Suprapubic skin (tissue), 4 donors: Measurements from ENCODE around the gene ALAS1. TPM values are rescaled to one million over a fixed set of nuclear protein-coding genes. Genes with fewer than 3 reads are reported as not detected.
A peak's percentile ranks its signal among the peaks of the same experiment; 100 is the strongest.

ENCODE experiments used
- DNase-seq, 2 donors: peaks; one replicate each; pipeline ENCODE4 v3.0.0-alpha.2; 2019; ENCODE audit warnings: low spot score in 2 of 2
- H3K27ac ChIP-seq: fragments of 200-600 bp; sonication (generic); one replicate; pipeline ENCODE4 v1.5.1; 2019
- H3K27me3 ChIP-seq: fragments of 200-600 bp; sonication (generic); one replicate; pipeline ENCODE4 v1.5.1; 2019
- H3K36me3 ChIP-seq: fragments of 200-600 bp; sonication (generic); one replicate; pipeline ENCODE4 v1.5.1; 2019
- H3K4me1 ChIP-seq: fragments of 200-600 bp; sonication (generic); one replicate; pipeline ENCODE4 v1.5.1; 2019
- H3K4me3 ChIP-seq: fragments of 200-600 bp; sonication (generic); one replicate; pipeline ENCODE4 v1.5.1; 2019; ENCODE audit warnings: mild to moderate bottlenecking
- H3K9me3 ChIP-seq: fragments of 200-600 bp; sonication (generic); one replicate; pipeline ENCODE4 v1.5.1; 2019
- EP300 ChIP-seq: sonication (generic); formaldehyde crosslinking; IDR thresholded peaks from one replicate; pipeline ENCODE4 v1.6.1; 2017; ENCODE audit warnings: antibody characterized with exemption
- POLR2A ChIP-seq, 2 donors: fragments of 450-650 bp; IDR thresholded peaks; one replicate each; pipeline ENCODE4 v1.6.1; 2017; ENCODE audit warnings: antibody characterized with exemption in 2 of 2, mild to moderate bottlenecking in 2 of 2, moderate library complexity in 2 of 2
- POLR2AphosphoS5 ChIP-seq, 3 donors: sonication (generic); formaldehyde crosslinking; IDR thresholded peaks; one replicate each; pipeline ENCODE4 v1.6.1; 2017; ENCODE audit warnings: antibody characterized with exemption in 3 of 3
- WGBS: methylation state at CpG from one replicate; pipeline ENCODE4 v1.1.5; 2018; 5-methylcytosine and 5-hydroxymethylcytosine counted together
- total RNA-seq, 4 donors: library from RNA; depleted of rRNA; stranded (reverse); fragments of >200 nt; gene quantifications; one replicate each; pipeline ENCODE4 v1.1.0, GENCODE V29; 2016
- TF ChIP-seq, protein P1 (sequence below), 2 donors: fragments of 200-600 bp in 1 of 2; fragments of 450-650 bp in 1 of 2; sonication (generic) in 1 of 2; IDR thresholded peaks; one replicate each; pipeline ENCODE4 v1.5.1; 2016 to 2019; ENCODE audit warnings: antibody characterized with exemption in 2 of 2, mild to moderate bottlenecking in 1 of 2, moderate library complexity in 1 of 2

The ALAS1 gene
- total RNA-seq, 4 donors from 2014 or later: 28.8 to 54.4 (median 31.9) TPM

DNA sequence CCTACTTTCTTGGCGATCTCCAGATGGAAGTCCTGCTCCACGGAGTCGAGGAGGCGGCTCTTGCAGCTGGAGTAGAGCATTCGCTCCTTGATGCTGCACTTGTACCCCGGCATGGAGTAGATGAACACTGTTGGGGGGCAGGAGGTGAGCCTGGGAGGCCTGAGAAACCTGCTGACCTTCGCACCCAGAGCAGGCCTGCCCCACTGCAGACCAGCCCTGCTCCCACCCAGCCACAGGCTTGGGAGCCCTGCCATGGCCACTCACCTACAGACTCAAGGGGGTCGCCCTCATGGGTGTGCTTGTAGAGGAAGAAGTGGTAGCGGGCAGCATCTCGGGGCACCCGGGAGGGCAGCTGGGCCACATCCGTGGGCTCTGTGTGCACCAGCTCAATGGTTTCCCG lies 31.7 kb downstream of the ALAS1 start:
- H3K4me3 ChIP-seq: no peak overlapping the region
- no peak overlapping the region for H3K27ac ChIP-seq
- no peak for TF ChIP-seq POLR2A (IDR thresholded peaks at IDR 0.05)
- TF ChIP-seq EP300: no peak
- no peak for TF ChIP-seq POLR2AphosphoS5 (IDR thresholded peaks at IDR 0.05)
- TF ChIP-seq, protein P1, sequence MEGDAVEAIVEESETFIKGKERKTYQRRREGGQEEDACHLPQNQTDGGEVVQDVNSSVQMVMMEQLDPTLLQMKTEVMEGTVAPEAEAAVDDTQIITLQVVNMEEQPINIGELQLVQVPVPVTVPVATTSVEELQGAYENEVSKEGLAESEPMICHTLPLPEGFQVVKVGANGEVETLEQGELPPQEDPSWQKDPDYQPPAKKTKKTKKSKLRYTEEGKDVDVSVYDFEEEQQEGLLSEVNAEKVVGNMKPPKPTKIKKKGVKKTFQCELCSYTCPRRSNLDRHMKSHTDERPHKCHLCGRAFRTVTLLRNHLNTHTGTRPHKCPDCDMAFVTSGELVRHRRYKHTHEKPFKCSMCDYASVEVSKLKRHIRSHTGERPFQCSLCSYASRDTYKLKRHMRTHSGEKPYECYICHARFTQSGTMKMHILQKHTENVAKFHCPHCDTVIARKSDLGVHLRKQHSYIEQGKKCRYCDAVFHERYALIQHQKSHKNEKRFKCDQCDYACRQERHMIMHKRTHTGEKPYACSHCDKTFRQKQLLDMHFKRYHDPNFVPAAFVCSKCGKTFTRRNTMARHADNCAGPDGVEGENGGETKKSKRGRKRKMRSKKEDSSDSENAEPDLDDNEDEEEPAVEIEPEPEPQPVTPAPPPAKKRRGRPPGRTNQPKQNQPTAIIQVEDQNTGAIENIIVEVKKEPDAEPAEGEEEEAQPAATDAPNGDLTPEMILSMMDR (IDR thresholded peaks at IDR 0.05): no peak
- 98% methylated on average over 10 of the region's 13 CpGs for WGBS
- DNase-seq: no peak
- H3K4me1 ChIP-seq: peaks cover 4% of the 10 kb centered on the region
- H3K27me3 ChIP-seq: no peaks in the 10 kb centered on the region
- H3K9me3 ChIP-seq: no peaks in the 10 kb centered on the region
- H3K36me3 ChIP-seq: peaks cover 62% of the 10 kb centered on the region

DNA sequence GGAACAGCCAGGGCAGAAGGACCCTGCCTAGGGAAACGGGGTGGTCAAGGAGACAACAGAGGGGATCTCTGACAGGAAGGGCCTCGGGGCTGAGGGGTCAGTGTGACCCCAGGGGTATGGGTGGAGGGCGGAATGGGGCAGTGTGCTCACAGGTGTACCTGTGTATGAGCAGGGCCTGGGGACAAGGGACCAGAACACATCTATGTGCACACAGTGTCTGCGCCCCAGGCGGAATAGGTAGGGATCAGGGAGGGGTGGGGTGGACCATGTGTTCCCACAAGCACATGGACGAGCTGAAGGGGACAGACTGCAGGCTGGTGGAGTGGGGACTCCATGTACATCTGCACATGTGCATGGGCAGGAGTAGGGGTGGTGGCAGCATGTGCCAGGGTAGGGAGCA lies 32.5 kb downstream of the ALAS1 start:
- H3K36me3 ChIP-seq: peaks cover 64% of the 10 kb centered on the region
- H3K27ac ChIP-seq: no peak overlapping the region
- DNase-seq: no peak
- no peaks in the 10 kb centered on the region for H3K27me3 ChIP-seq
- peaks cover 4% of the 10 kb centered on the region for H3K4me1 ChIP-seq
- no peaks in the 10 kb centered on the region for H3K9me3 ChIP-seq
- no peak overlapping the region for H3K4me3 ChIP-seq
- TF ChIP-seq POLR2AphosphoS5 (IDR thresholded peaks at IDR 0.05): no peak
- no peak for TF ChIP-seq EP300
- TF ChIP-seq POLR2A (IDR thresholded peaks at IDR 0.05): no peak
- TF ChIP-seq, protein P1 (IDR thresholded peaks at IDR 0.05): no peak
- WGBS: 91% methylated on average over 6 of the region's 6 CpGs

DNA sequence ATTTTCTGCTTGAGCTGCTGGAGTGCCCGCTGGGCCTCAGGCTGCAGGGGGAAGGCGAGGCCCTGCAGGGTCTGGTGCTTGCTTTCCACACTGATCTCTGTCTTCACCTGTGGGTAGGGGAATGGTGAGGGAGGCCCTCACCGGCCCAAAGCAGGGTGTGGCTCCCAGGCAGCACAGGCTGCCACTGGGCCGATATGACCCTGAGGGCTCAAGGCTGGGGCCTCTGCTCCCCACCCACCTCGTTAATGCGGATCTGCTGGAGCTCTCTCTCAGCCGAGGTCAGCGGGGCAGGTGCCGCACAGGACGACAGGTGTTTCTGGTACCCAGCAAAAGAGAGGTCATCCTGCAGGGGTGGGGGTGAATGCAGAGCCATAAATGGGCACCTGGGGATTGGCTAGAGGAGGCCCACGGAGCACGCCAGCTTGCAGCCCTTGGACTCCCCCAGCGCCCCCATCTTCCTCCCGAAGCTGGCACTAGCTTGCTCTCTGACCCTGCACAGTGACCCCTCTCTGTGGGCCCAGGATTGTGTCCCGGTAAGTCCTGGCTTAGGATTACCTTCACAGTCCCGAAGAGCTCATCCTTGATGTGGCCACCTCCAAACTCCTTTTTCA lies 33.0 kb downstream of the ALAS1 start:
- Histone ChIP-seq H3K4me3 (no peak overlapping the region), H3K27me3 (no peaks in the 10 kb centered on the region), H3K4me1 (peaks cover 9% of the 10 kb centered on the region), H3K27ac (no peak overlapping the region), H3K9me3 (no peaks in the 10 kb centered on the region), H3K36me3 (peaks cover 64% of the 10 kb centered on the region)
- TF ChIP-seq POLR2A (IDR thresholded peaks at IDR 0.05): no peak
- no peak for TF ChIP-seq EP300
- TF ChIP-seq, protein P1 (IDR thresholded peaks at IDR 0.05): no peak
- TF ChIP-seq POLR2AphosphoS5 (IDR thresholded peaks at IDR 0.05): no peak
- DNase-seq: no peak
- 90% methylated on average over 5 of the region's 16 CpGs for WGBS

DNA sequence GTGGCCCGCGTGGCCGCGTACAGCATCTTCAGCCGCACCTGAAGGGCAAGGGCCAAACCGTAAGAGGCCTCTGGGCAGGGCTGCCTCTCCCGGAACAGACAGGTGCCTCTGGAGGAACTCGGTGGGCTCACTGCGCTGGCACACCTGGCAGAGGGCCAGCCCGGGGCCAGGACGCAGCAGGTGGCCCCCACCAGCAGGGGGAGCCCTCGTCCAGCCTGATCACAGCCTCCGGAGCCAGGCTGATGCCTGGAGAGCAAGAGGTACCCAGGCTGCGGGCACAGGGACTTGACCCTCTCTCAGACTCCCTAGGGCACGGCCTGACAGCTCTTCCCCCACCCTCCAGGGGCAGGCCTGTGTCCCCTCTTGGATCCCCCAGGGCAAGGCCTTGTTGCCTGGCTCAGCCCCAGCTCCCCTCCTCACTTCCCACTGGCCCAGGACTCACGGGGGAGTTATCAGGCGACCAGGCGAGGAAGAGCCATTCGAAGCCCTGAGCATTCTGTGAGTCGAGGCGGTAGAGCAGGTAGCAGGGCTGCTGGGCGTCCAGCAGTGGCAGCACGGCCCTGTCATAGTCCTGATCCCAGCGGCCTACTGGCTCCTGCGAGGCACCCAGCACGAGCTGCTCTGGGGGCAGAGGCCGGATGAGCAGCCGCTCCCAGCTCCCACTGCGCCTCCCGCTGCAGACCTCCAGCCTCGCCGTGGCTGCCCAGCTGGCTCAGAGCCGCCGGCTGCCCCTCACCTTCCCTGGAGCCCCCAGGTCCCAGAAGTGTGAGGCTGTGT lies 33.7 kb downstream of the ALAS1 start:
- WGBS: 79% methylated on average over 11 of the region's 34 CpGs
- no peak for TF ChIP-seq POLR2A (IDR thresholded peaks at IDR 0.05)
- TF ChIP-seq EP300: no peak
- TF ChIP-seq, protein P1 (IDR thresholded peaks at IDR 0.05): peak; percentile 86
- peak in 1 of 3 donors; percentile 12 for TF ChIP-seq POLR2AphosphoS5 (IDR thresholded peaks at IDR 0.05)
- Histone ChIP-seq H3K36me3 (peaks cover 64% of the 10 kb centered on the region), H3K4me1 (peaks cover 16% of the 10 kb centered on the region), H3K27me3 (no peaks in the 10 kb centered on the region), H3K27ac (no peak overlapping the region), H3K4me3 (no peak overlapping the region), H3K9me3 (no peaks in the 10 kb centered on the region)
- no peak for DNase-seq

DNA sequence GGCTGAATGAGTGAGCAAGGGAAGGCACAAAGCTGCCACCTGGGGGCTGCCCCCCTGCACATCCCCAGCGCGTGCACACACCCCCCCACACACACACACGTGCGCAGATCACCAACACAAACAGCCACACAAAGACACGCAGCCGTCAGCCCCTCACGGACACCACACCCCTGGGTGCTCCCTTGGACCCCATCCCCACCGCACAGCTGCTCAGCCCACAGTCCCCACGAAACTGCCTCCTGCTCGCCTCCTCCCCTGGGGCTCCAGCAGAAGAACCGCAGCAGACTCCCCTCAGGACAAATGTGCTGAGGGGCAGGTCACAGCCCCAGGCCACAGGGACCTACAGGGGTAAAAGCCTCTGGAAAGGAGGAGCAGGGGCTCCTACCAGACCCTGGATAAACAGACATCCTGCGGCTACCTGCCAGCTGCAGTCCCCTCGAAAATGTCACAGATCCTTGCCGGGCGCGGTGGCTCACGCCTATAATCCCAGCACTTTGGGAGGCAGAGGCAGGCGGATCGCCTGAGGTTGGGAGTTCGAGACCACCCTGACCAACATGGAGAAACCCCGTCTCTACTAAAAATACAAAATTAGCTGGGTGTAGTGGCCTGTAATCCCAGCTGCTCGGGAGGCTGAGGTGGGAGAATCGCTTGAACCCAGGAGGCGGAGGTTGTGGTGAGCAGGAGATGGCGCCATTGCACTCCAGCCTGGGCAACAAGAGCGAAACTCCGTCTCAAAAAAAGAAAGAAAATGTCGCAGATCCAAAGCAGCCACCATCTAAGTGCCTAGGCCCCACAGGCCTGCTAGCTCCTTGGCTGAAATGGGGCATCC lies 34.5 kb downstream of the ALAS1 start:
- peaks cover 64% of the 10 kb centered on the region for H3K36me3 ChIP-seq
- no peak overlapping the region for H3K27ac ChIP-seq
- H3K27me3 ChIP-seq: no peaks in the 10 kb centered on the region
- H3K9me3 ChIP-seq: no peaks in the 10 kb centered on the region
- H3K4me1 ChIP-seq: peaks cover 24% of the 10 kb centered on the region
- no peak for DNase-seq
- WGBS: 85% methylated on average over 22 of the region's 28 CpGs
- TF ChIP-seq, protein P1 (IDR thresholded peaks at IDR 0.05): no peak
- TF ChIP-seq POLR2AphosphoS5 (IDR thresholded peaks at IDR 0.05) (no peak), EP300 (no peak), POLR2A (IDR thresholded peaks at IDR 0.05) (no peak)
- no peak overlapping the region for H3K4me3 ChIP-seq
